NCI-H1105 treated with DMSO at 0.1 percent for 48 hours (cell line): ENCODE data around the gene SORCS1.
"Not testable (repeated sequence)": the region's sequence is repeated elsewhere in the genome, so short reads cannot be mapped to it uniquely, and the experiment has no call there.

Source experiments
- DNase-seq: peaks from one replicate; lab custom pipeline; 2025; lab: John Stamatoyannopoulos, UW

Gene SORCS1

GRCh38 chr10:107051769-107052168 is 112.7 kb downstream of the SORCS1 start:
- DNase-seq = no peak

GRCh38 chr10:107043461-107043860 is 121.0 kb downstream of the SORCS1 start:
- no peak for DNase-seq

- DNase-seq = no peak
These were observed 127.0 kb downstream of the SORCS1 start for GRCh38 chr10:107037192-107038122.

- DNase-seq = no peak
These were observed 130.6 kb downstream of the SORCS1 start for GRCh38 chr10:107033799-107034422.

GRCh38 chr10:107032700-107033401 is 131.7 kb downstream of the SORCS1 start:
- DNase-seq = no peak

GRCh38 chr10:107031931-107032699 is 132.4 kb downstream of the SORCS1 start:
- DNase-seq = no peak

GRCh38 chr10:107028236-107028635 is 136.3 kb downstream of the SORCS1 start:
- no peak for DNase-seq

- DNase-seq = no peak
These were observed 138.8 kb downstream of the SORCS1 start for GRCh38 chr10:107025676-107026075.

GRCh38 chr10:107024033-107024432 is 140.5 kb downstream of the SORCS1 start:
- DNase-seq = not testable (repeated sequence)

GRCh38 chr10:107022600-107023354 is 141.7 kb downstream of the SORCS1 start:
- no peak for DNase-seq

GRCh38 chr10:107019154-107019553 is 145.4 kb downstream of the SORCS1 start:
- no peak for DNase-seq

GRCh38 chr10:107013258-107014006 is 151.1 kb downstream of the SORCS1 start:
- no peak for DNase-seq

- no peak for DNase-seq
These were observed 152.5 kb downstream of the SORCS1 start for GRCh38 chr10:107011992-107012391.

GRCh38 chr10:107011105-107011504 is 153.4 kb downstream of the SORCS1 start:
- no peak for DNase-seq

GRCh38 chr10:107010531-107010930 is 154.0 kb downstream of the SORCS1 start:
- DNase-seq = no peak

GRCh38 chr10:107004362-107004761 is 160.1 kb downstream of the SORCS1 start:
- no peak for DNase-seq

GRCh38 chr10:107002068-107002467 is 162.4 kb downstream of the SORCS1 start:
- DNase-seq = no peak

GRCh38 chr10:106999118-106999707 is 165.3 kb downstream of the SORCS1 start:
- DNase-seq = no peak

GRCh38 chr10:106997721-106998120 is 166.8 kb downstream of the SORCS1 start:
- DNase-seq = no peak

- no peak for DNase-seq
These were observed 168.0 kb downstream of the SORCS1 start for GRCh38 chr10:106996510-106996909.
